Subcutaneous abdominal adipose tissue (tissue), 5 donors: ENCODE data around the gene FTO.

ENCODE experiments used
- H3K27ac ChIP-seq: one replicate; pipeline ENCODE4 v1.7.0; 2013; ENCODE audit warnings: low read depth, mild to moderate bottlenecking, inconsistent platforms, low read length, moderate library complexity
- H3K27me3 ChIP-seq, 5 donors: one replicate each; pipeline ENCODE4 v1.7.0; 2013; ENCODE audit warnings: low read length in 5 of 5, inconsistent platforms in 1 of 5; ENCODE audit not compliant: control insufficient read depth in 5 of 5, insufficient read depth in 4 of 5
- H3K36me3 ChIP-seq, 5 donors: one replicate each; pipeline ENCODE4 v1.7.0; 2013; ENCODE audit warnings: low read length in 5 of 5; ENCODE audit not compliant: control insufficient read depth in 5 of 5, insufficient read depth in 5 of 5
- H3K4me1 ChIP-seq, 5 donors: one replicate each; pipeline ENCODE4 v1.7.0; 2013; ENCODE audit warnings: low read length in 5 of 5, mild to moderate bottlenecking in 3 of 5, moderate library complexity in 1 of 5; ENCODE audit not compliant: control insufficient read depth in 5 of 5, insufficient read depth in 5 of 5
- H3K4me3 ChIP-seq, 5 donors: one replicate each; pipeline ENCODE4 v1.7.0; 2013; ENCODE audit warnings: low read length in 5 of 5, low read depth in 1 of 5
- H3K9ac ChIP-seq, 5 donors: one replicate each; pipeline ENCODE4 v1.7.0; 2013; ENCODE audit warnings: low read length in 5 of 5, mild to moderate bottlenecking in 4 of 5, moderate library complexity in 3 of 5
- H3K9me3 ChIP-seq, 5 donors: one replicate each; pipeline ENCODE4 v1.7.0; 2013; ENCODE audit warnings: low read length in 5 of 5; ENCODE audit not compliant: control insufficient read depth in 5 of 5
- donor health status: healthy.
- donor health status: healthy.
- donor health status: healthy.
- donor health status: healthy.
- donor health status: healthy.

FTO gene

GRCh38 chr16:54158986-54159385 is 455.0 kb downstream of the FTO start:
- H3K36me3 ChIP-seq = no peaks in the 10 kb centered on the region

GRCh38 chr16:54159490-54160080 is 455.6 kb downstream of the FTO start:
- Histone ChIP-seq H3K36me3 (no peaks in the 10 kb centered on the region), H3K4me1 (no peaks in the 10 kb centered on the region), H3K27me3 (no peaks in the 10 kb centered on the region), H3K9ac (no peak overlapping the region), H3K4me3 (no peak overlapping the region), H3K9me3 (peaks cover 0 to 10% (median 0%) of the 10 kb centered on the region in 5 donors), H3K27ac (no peak overlapping the region)

More at GRCh38 chr16:54158986-54159385, 455.0 kb downstream of the FTO start:
- H3K27ac ChIP-seq = no peak overlapping the region
- H3K27me3 ChIP-seq = no peaks in the 10 kb centered on the region
- no peak overlapping the region for H3K9ac ChIP-seq
- peaks cover 0 to 13% (median 0%) of the 10 kb centered on the region in 5 donors for H3K9me3 ChIP-seq
- H3K4me3 ChIP-seq = no peak overlapping the region
- H3K4me1 ChIP-seq = no peaks in the 10 kb centered on the region

- Histone ChIP-seq H3K9ac (no peak overlapping the region), H3K27me3 (no peaks in the 10 kb centered on the region)
Observed at GRCh38 chr16:54160252-54160860, 456.4 kb downstream of the FTO start.

GRCh38 chr16:54160939-54161897 is 457.3 kb downstream of the FTO start:
- no peaks in the 10 kb centered on the region for H3K4me1 ChIP-seq
- H3K27me3 ChIP-seq = no peaks in the 10 kb centered on the region
- H3K27ac ChIP-seq = no peak overlapping the region
- H3K36me3 ChIP-seq = no peaks in the 10 kb centered on the region
- H3K4me3 ChIP-seq = no peak overlapping the region
- H3K9ac ChIP-seq = no peak overlapping the region
- peaks cover 0 to 6% (median 0%) of the 10 kb centered on the region in 5 donors for H3K9me3 ChIP-seq

More at GRCh38 chr16:54160252-54160860, 456.4 kb downstream of the FTO start:
- Histone ChIP-seq H3K4me1 (no peaks in the 10 kb centered on the region), H3K36me3 (no peaks in the 10 kb centered on the region), H3K9me3 (peaks cover 0 to 6% (median 0%) of the 10 kb centered on the region in 5 donors), H3K4me3 (no peak overlapping the region), H3K27ac (no peak overlapping the region)

GRCh38 chr16:54163197-54163843 is 459.4 kb downstream of the FTO start:
- Histone ChIP-seq H3K27ac (no peak overlapping the region), H3K9ac (no peak overlapping the region), H3K36me3 (no peaks in the 10 kb centered on the region), H3K4me1 (no peaks in the 10 kb centered on the region), H3K4me3 (no peak overlapping the region), H3K27me3 (no peaks in the 10 kb centered on the region), H3K9me3 (no peaks in the 10 kb centered on the region)

- H3K4me3 ChIP-seq = no peak overlapping the region
- H3K27me3 ChIP-seq = no peaks in the 10 kb centered on the region
- H3K9me3 ChIP-seq = no peaks in the 10 kb centered on the region
- no peak overlapping the region for H3K9ac ChIP-seq
- no peaks in the 10 kb centered on the region for H3K36me3 ChIP-seq
- no peaks in the 10 kb centered on the region for H3K4me1 ChIP-seq
- no peak overlapping the region for H3K27ac ChIP-seq
Observed at GRCh38 chr16:54164789-54165173, 460.8 kb downstream of the FTO start.

GRCh38 chr16:54165174-54165911 is 461.4 kb downstream of the FTO start:
- Histone ChIP-seq H3K9me3 (no peaks in the 10 kb centered on the region), H3K27me3 (no peaks in the 10 kb centered on the region), H3K4me1 (no peaks in the 10 kb centered on the region), H3K36me3 (no peaks in the 10 kb centered on the region), H3K27ac (no peak overlapping the region), H3K9ac (no peak overlapping the region), H3K4me3 (no peak overlapping the region)

- Histone ChIP-seq H3K27ac (no peak overlapping the region), H3K4me3 (no peak overlapping the region), H3K9ac (no peak overlapping the region), H3K9me3 (no peaks in the 10 kb centered on the region), H3K27me3 (no peaks in the 10 kb centered on the region), H3K4me1 (no peaks in the 10 kb centered on the region), H3K36me3 (no peaks in the 10 kb centered on the region)
Observed at GRCh38 chr16:54165912-54166865, 462.2 kb downstream of the FTO start.

- Histone ChIP-seq H3K27ac (no peak overlapping the region), H3K9ac (no peak overlapping the region), H3K9me3 (no peaks in the 10 kb centered on the region), H3K4me3 (no peak overlapping the region), H3K27me3 (peaks cover 0 to 6% (median 0%) of the 10 kb centered on the region in 5 donors), H3K4me1 (no peaks in the 10 kb centered on the region), H3K36me3 (no peaks in the 10 kb centered on the region)
Observed at GRCh38 chr16:54169112-54169511, 465.2 kb downstream of the FTO start.
